GM23338 (cell line): Measurements from ENCODE around the gene ZBTB18. TPM values are rescaled to one million over a fixed set of nuclear protein-coding genes. Genes with fewer than 3 reads are reported as not detected.

Experiments used
- ATAC-seq: fragments of 200-7000 bp; cut with Tn5 transposase; 3 replicates; pipeline ENCODE4 v1.9.1; 2020
- DNase-seq: peaks from one replicate; pipeline ENCODE4 v3.0.0-alpha.2; 2015; ENCODE audit warnings: low spot score
- H2AFZ ChIP-seq: fragments of 200-600 bp; sonication (generic); 2 replicates; pipeline ENCODE4 v1.8.0; 2016; ENCODE audit warnings: antibody characterized with exemption, mild to moderate bottlenecking, moderate library complexity
- H3F3A ChIP-seq: fragments of 200-600 bp; sonication (generic); replicated peaks from 2 replicates; pipeline ENCODE4 v1.8.0; 2017; ENCODE audit warnings: antibody characterized with exemption, mixed run types, low read depth
- H3K27ac ChIP-seq: fragments of 200-600 bp; sonication (generic); 2 replicates; pipeline ENCODE4 v1.6.1; 2016; ENCODE audit warnings: low read depth
- H3K27me3 ChIP-seq: fragments of 200-600 bp; sonication (generic); 2 replicates; pipeline ENCODE4 v1.8.0; 2016; ENCODE audit warnings: mild to moderate bottlenecking, mixed run types, moderate library complexity; ENCODE audit not compliant: insufficient read depth
- H3K36me3 ChIP-seq: fragments of 200-600 bp; sonication (generic); 2 replicates; pipeline ENCODE4 v1.8.0; 2016; ENCODE audit warnings: mild to moderate bottlenecking; ENCODE audit not compliant: insufficient read depth
- H3K4me1 ChIP-seq: fragments of 200-600 bp; sonication (generic); 2 replicates; pipeline ENCODE4 v1.8.0; 2016; ENCODE audit warnings: mild to moderate bottlenecking, moderate library complexity; ENCODE audit not compliant: insufficient read depth
- H3K4me2 ChIP-seq: fragments of 200-600 bp; sonication (generic); 2 replicates; pipeline ENCODE4 v1.7.1; 2017; ENCODE audit warnings: mixed run types
- H3K4me3 ChIP-seq: fragments of 200-600 bp; sonication (generic); 2 replicates; pipeline ENCODE4 v1.6.1; 2016; ENCODE audit warnings: mixed run types
- H3K79me2 ChIP-seq: fragments of 200-600 bp; sonication (generic); replicated peaks from 2 replicates; pipeline ENCODE4 v1.8.0; 2017; ENCODE audit warnings: mild to moderate bottlenecking; ENCODE audit not compliant: insufficient read depth
- H3K9me2 ChIP-seq: fragments of 200-600 bp; sonication (generic); 2 replicates; pipeline ENCODE4 v1.8.0; 2017; ENCODE audit not compliant: insufficient read depth
- H4K20me1 ChIP-seq: fragments of 200-600 bp; sonication (generic); replicated peaks from 2 replicates; pipeline ENCODE4 v1.8.0; 2017; ENCODE audit warnings: mild to moderate bottlenecking; ENCODE audit not compliant: insufficient read depth
- H3K27ac Mint-ChIP-seq: 2 replicates; pipeline ENCODE4 v1.8.0; 2020; ENCODE audit warnings: inconsistent platforms, mild to moderate bottlenecking, moderate library complexity, mixed read lengths
- H3K27me3 Mint-ChIP-seq: 3 replicates; pipeline ENCODE4 v1.8.0; 2022; ENCODE audit warnings: low read depth, mild to moderate bottlenecking, moderate library complexity, mixed read lengths, inconsistent platforms; ENCODE audit not compliant: insufficient read depth, poor library complexity
- H3K36me3 Mint-ChIP-seq: 3 replicates; pipeline ENCODE4 v1.8.0; 2021; ENCODE audit warnings: low read depth, mild to moderate bottlenecking, inconsistent platforms, moderate library complexity, mixed read lengths
- H3K4me1 Mint-ChIP-seq: 3 replicates; pipeline ENCODE4 v1.8.0; 2020; ENCODE audit warnings: mild to moderate bottlenecking, inconsistent platforms, mixed read lengths
- H3K4me3 Mint-ChIP-seq: 3 replicates; pipeline ENCODE4 v1.8.0; 2021; ENCODE audit warnings: moderate library complexity, mild to moderate bottlenecking, inconsistent platforms, mixed read lengths
- H3K9me3 Mint-ChIP-seq: 3 replicates; pipeline ENCODE4 v1.8.0; 2020; ENCODE audit warnings: moderate library complexity, mild to moderate bottlenecking, inconsistent platforms, mixed read lengths
- CREB1 ChIP-seq: fragments of 250-450 bp; sonication (Bioruptor Pico); IDR thresholded peaks from 2 replicates; pipeline ENCODE4 v1.5.0; 2020; ENCODE audit warnings: low read depth, mild to moderate bottlenecking, moderate library complexity
- EZH2 ChIP-seq: fragments of 200-600 bp; sonication (generic); IDR thresholded peaks from one replicate; pipeline ENCODE4 v1.8.0; 2017; ENCODE audit warnings: antibody characterized with exemption, mild to moderate bottlenecking, low read depth; ENCODE audit not compliant: unreplicated experiment
- EZH2phosphoT487 ChIP-seq: fragments of 200-600 bp; sonication (generic); IDR thresholded peaks from one replicate; pipeline ENCODE4 v1.8.1; 2018; ENCODE audit warnings: antibody characterized with exemption; ENCODE audit not compliant: unreplicated experiment
- JUNB ChIP-seq: IDR thresholded peaks from one replicate; pipeline ENCODE4 v1.6.1; 2016; ENCODE audit warnings: antibody characterized with exemption; ENCODE audit not compliant: unreplicated experiment
- NANOG ChIP-seq: IDR thresholded peaks from 2 replicates; pipeline ENCODE4 v1.6.1; 2016; ENCODE audit warnings: antibody characterized with exemption, borderline replicate concordance
- STAT1 ChIP-seq: IDR thresholded peaks from one replicate; pipeline ENCODE4 v1.6.1; 2016; ENCODE audit warnings: antibody characterized with exemption; ENCODE audit not compliant: unreplicated experiment
- ZNF114 ChIP-seq: fragments of 250-450 bp; sonication (Bioruptor Pico); IDR thresholded peaks from 2 replicates; pipeline ENCODE4 v1.5.0; 2020; ENCODE audit warnings: mild to moderate bottlenecking, moderate library complexity
- ZNF331 ChIP-seq: fragments of 250-450 bp; sonication (Bioruptor Pico); IDR thresholded peaks from 2 replicates; pipeline ENCODE4 v1.5.0; 2020; ENCODE audit warnings: low read depth, mild to moderate bottlenecking, moderate library complexity
- polyA plus RNA-seq: library from polyadenylated mRNA; unstranded; fragments of >200 nt; fragmentation: Nextera tagmentation; extraction: Ambion mirVana; gene quantifications from 2 replicates; pipeline ENCODE4 v1.2.1, GENCODE V29; 2016
- total RNA-seq: library from RNA; depleted of rRNA; stranded (reverse); fragments of >200 nt; shearing (Covaris generic); gene quantifications from 2 replicates; pipeline ENCODE4 v1.2.3, GENCODE V29; 2014
- TF ChIP-seq, protein P1 (sequence below), 2 experiments: fragments of 200-600 bp in 1 of 2; sonication (generic) in 1 of 2; conservative IDR thresholded peaks; 2 replicates each; pipeline versions ENCODE4 v1.5.1 to v1.6.1; 2016 to 2017; ENCODE audit warnings: antibody characterized with exemption in 2 of 2, low read depth in 2 of 2, mild to moderate bottlenecking in 2 of 2, moderate library complexity in 1 of 2
- TF ChIP-seq, protein P2 (sequence below): IDR thresholded peaks from one replicate; pipeline ENCODE4 v1.6.1; 2018; ENCODE audit warnings: antibody characterized with exemption; ENCODE audit not compliant: unreplicated experiment

The ZBTB18 gene
- total and polyA plus RNA-seq, 2 experiments from 2014 or later = 5.5 to 12.2 TPM

DNA sequence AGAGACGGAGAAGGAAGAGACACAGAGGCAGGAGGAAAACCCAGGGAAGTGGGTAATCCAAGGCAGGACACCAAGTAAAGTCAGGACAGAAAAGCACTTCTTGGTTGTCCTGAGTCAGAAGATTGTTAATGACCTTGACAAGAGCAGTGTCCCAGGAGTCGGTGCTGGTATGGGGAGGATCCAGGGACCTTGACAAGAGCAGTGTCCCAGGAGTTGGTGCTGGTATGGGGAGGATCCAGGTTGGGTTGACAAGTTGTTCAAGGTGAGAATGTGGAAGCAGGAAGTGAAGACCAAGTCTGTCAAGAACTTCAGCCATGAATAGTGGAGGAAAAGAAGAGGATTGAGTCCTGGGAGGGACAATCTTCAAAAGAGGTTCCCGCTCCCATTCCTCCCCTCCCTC lies 31.9 kb downstream of the ZBTB18 start:
- Histone ChIP-seq H4K20me1 (no peaks in the 10 kb centered on the region), H3K36me3 (no peaks in the 10 kb centered on the region), H3K27me3 (no peaks in the 10 kb centered on the region), H3F3A (no peaks in the 10 kb centered on the region), H3K4me3 (no peak overlapping the region), H3K9me2 (peaks cover 4% of the 10 kb centered on the region; the same call in 1 of the 2 replicates), H3K79me2 (no peaks in the 10 kb centered on the region), H2AFZ (no peak overlapping the region), H3K4me1 (no peaks in the 10 kb centered on the region), H3K27ac (no peak overlapping the region), H3K4me2 (no peak overlapping the region)
- Mint-ChIP-seq H3K4me1 (peaks cover 10% of the 10 kb centered on the region; the same call in 2 of the 3 replicates), H3K27ac (no peak overlapping the region), H3K36me3 (peaks cover 3% of the 10 kb centered on the region; the same call in 2 of the 3 replicates), H3K9me3 (no peaks in the 10 kb centered on the region; the same call in 1 of the 3 replicates), H3K4me3 (no peak overlapping the region), H3K27me3 (peaks cover 9% of the 10 kb centered on the region)
- no peak for TF ChIP-seq EZH2
- no peak for ATAC-seq
- DNase-seq = no peak

DNA sequence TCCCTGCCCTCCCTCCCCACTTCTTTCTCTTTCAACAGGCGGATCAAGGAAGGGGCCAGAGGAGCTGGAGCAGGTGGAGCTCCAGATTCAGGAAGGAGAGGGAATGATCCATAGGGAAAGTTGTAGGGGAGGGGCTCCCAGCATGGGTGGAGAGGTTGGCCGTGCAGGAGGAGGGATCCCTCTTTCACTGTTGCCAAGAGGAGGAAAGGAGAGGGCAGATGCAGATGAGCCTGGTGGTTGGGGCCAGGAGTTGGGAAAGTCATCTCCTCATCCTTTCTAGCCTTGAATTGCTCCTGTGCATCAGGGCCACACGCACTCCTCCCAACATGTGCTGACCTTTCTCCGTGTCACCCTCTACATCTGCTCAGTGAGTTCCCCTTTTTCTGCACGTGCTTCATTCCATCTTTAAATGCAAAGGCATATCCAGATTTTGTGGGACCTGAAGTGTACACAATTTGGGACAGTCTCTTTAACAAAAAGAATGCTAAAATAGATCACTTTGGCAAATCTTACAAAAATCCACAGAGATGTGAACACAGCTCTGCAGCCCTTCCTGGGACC lies 32.4 kb downstream of the ZBTB18 start:
- H3K4me2 ChIP-seq = no peak overlapping the region
- H3K4me3 ChIP-seq = no peak overlapping the region
- no peaks in the 10 kb centered on the region for H3K36me3 ChIP-seq
- Mint-ChIP-seq H3K4me3 (no peak overlapping the region), H3K4me1 (peaks cover 10% of the 10 kb centered on the region; the same call in 2 of the 3 replicates), H3K36me3 (peaks cover 3% of the 10 kb centered on the region; the same call in 2 of the 3 replicates), H3K9me3 (no peaks in the 10 kb centered on the region; the same call in 1 of the 3 replicates), H3K27me3 (peaks cover 9% of the 10 kb centered on the region), H3K27ac (no peak overlapping the region)
- H3K27me3 ChIP-seq = no peaks in the 10 kb centered on the region
- ATAC-seq = no peak
- H4K20me1 ChIP-seq = no peaks in the 10 kb centered on the region
- no peak for DNase-seq
- H3K27ac ChIP-seq = no peak overlapping the region
- no peak overlapping the region for H2AFZ ChIP-seq
- H3K79me2 ChIP-seq = no peaks in the 10 kb centered on the region
- H3K4me1 ChIP-seq = no peaks in the 10 kb centered on the region
- H3K9me2 ChIP-seq = peaks cover 4% of the 10 kb centered on the region; the same call in 1 of the 2 replicates
- H3F3A ChIP-seq = no peaks in the 10 kb centered on the region
- TF ChIP-seq, protein P1, sequence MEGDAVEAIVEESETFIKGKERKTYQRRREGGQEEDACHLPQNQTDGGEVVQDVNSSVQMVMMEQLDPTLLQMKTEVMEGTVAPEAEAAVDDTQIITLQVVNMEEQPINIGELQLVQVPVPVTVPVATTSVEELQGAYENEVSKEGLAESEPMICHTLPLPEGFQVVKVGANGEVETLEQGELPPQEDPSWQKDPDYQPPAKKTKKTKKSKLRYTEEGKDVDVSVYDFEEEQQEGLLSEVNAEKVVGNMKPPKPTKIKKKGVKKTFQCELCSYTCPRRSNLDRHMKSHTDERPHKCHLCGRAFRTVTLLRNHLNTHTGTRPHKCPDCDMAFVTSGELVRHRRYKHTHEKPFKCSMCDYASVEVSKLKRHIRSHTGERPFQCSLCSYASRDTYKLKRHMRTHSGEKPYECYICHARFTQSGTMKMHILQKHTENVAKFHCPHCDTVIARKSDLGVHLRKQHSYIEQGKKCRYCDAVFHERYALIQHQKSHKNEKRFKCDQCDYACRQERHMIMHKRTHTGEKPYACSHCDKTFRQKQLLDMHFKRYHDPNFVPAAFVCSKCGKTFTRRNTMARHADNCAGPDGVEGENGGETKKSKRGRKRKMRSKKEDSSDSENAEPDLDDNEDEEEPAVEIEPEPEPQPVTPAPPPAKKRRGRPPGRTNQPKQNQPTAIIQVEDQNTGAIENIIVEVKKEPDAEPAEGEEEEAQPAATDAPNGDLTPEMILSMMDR (conservative IDR thresholded peaks at IDR 0.05; ENCODE audit: low read depth in 2 of 2) = no peak
- TF ChIP-seq ZNF114 (CRISPR knock-in tag) (no peak), EZH2 (no peak), ZNF331 (CRISPR knock-in tag) (no peak), NANOG (no peak), JUNB (no peak), CREB1 (CRISPR knock-in tag) (no peak), STAT1 (no peak), EZH2phosphoT487 (no peak)
- TF ChIP-seq, protein P2, sequence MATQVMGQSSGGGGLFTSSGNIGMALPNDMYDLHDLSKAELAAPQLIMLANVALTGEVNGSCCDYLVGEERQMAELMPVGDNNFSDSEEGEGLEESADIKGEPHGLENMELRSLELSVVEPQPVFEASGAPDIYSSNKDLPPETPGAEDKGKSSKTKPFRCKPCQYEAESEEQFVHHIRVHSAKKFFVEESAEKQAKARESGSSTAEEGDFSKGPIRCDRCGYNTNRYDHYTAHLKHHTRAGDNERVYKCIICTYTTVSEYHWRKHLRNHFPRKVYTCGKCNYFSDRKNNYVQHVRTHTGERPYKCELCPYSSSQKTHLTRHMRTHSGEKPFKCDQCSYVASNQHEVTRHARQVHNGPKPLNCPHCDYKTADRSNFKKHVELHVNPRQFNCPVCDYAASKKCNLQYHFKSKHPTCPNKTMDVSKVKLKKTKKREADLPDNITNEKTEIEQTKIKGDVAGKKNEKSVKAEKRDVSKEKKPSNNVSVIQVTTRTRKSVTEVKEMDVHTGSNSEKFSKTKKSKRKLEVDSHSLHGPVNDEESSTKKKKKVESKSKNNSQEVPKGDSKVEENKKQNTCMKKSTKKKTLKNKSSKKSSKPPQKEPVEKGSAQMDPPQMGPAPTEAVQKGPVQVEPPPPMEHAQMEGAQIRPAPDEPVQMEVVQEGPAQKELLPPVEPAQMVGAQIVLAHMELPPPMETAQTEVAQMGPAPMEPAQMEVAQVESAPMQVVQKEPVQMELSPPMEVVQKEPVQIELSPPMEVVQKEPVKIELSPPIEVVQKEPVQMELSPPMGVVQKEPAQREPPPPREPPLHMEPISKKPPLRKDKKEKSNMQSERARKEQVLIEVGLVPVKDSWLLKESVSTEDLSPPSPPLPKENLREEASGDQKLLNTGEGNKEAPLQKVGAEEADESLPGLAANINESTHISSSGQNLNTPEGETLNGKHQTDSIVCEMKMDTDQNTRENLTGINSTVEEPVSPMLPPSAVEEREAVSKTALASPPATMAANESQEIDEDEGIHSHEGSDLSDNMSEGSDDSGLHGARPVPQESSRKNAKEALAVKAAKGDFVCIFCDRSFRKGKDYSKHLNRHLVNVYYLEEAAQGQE = no peak
